GM23248 (cell line): ENCODE results near the gene PRDX6. TPM values are rescaled to one million over a fixed set of nuclear protein-coding genes. Genes with fewer than 3 reads are reported as not detected.
A peak's percentile ranks its signal among the peaks of the same experiment; 100 is the strongest.

Experiments
- DNase-seq: peaks from one replicate; pipeline ENCODE4 v3.0.0-alpha.2; 2015
- H2AFZ ChIP-seq: fragments of 200-600 bp; sonication (generic); 2 replicates; pipeline ENCODE4 v1.6.1; 2016; ENCODE audit warnings: antibody characterized with exemption
- H3F3A ChIP-seq: fragments of 200-600 bp; sonication (generic); 2 replicates; pipeline ENCODE4 v1.6.1; 2016; ENCODE audit warnings: mild to moderate bottlenecking, antibody characterized with exemption, mixed run types; ENCODE audit not compliant: insufficient read depth
- H3K27ac ChIP-seq: fragments of 200-600 bp; sonication (generic); 2 replicates; pipeline ENCODE4 v1.5.1; 2016; ENCODE audit warnings: mild to moderate bottlenecking
- H3K27me3 ChIP-seq: fragments of 200-600 bp; sonication (generic); replicated peaks from 2 replicates; pipeline ENCODE4 v1.6.1; 2016; ENCODE audit warnings: mild to moderate bottlenecking; ENCODE audit not compliant: insufficient read depth
- H3K36me3 ChIP-seq: fragments of 200-600 bp; sonication (generic); 2 replicates; pipeline ENCODE4 v1.6.1; 2016; ENCODE audit warnings: low read depth, mild to moderate bottlenecking
- H3K4me1 ChIP-seq: fragments of 200-600 bp; sonication (generic); 2 replicates; pipeline ENCODE4 v1.6.1; 2016; ENCODE audit warnings: mild to moderate bottlenecking; ENCODE audit not compliant: insufficient read depth
- H3K4me2 ChIP-seq: fragments of 200-600 bp; sonication (generic); one replicate; pipeline ENCODE4 v1.6.1; 2016; ENCODE audit warnings: mild to moderate bottlenecking; ENCODE audit not compliant: unreplicated experiment
- H3K4me3 ChIP-seq: fragments of 200-600 bp; sonication (generic); 2 replicates; pipeline ENCODE4 v1.5.1; 2016; ENCODE audit warnings: mild to moderate bottlenecking
- H3K79me2 ChIP-seq: fragments of 200-600 bp; sonication (generic); 2 replicates; pipeline ENCODE4 v1.6.1; 2016; ENCODE audit warnings: mild to moderate bottlenecking; ENCODE audit not compliant: insufficient read depth
- H3K9ac ChIP-seq: fragments of 200-600 bp; sonication (generic); 2 replicates; pipeline ENCODE4 v1.6.1; 2016; ENCODE audit warnings: mild to moderate bottlenecking
- H3K9me2 ChIP-seq: fragments of 200-600 bp; sonication (generic); 2 replicates; pipeline ENCODE4 v1.6.1; 2016; ENCODE audit warnings: mixed run types, mild to moderate bottlenecking, moderate library complexity; ENCODE audit not compliant: insufficient read depth
- H3K9me3 ChIP-seq: fragments of 200-600 bp; sonication (generic); one replicate; pipeline ENCODE4 v1.6.1; 2017; ENCODE audit warnings: low read depth
- H4K20me1 ChIP-seq: fragments of 200-600 bp; sonication (generic); 2 replicates; pipeline ENCODE4 v1.6.0; 2016; ENCODE audit not compliant: insufficient read depth
- EZH2 ChIP-seq: fragments of 200-600 bp; sonication (generic); IDR thresholded peaks from 2 replicates; pipeline ENCODE4 v1.6.1; 2018; ENCODE audit warnings: antibody characterized with exemption, mild to moderate bottlenecking; ENCODE audit not compliant: insufficient read depth, poor library complexity, severe bottlenecking
- EZH2phosphoT487 ChIP-seq: fragments of 200-600 bp; sonication (generic); IDR thresholded peaks from 2 replicates; pipeline ENCODE4 v1.6.1; 2018; ENCODE audit warnings: antibody characterized with exemption, moderate library complexity, mild to moderate bottlenecking, low read depth; ENCODE audit not compliant: insufficient read depth
- WGBS, 2 experiments: methylation state at CpG; one replicate each; pipeline ENCODE4 v1.1.6; 2015 to 2017; ENCODE audit warnings: low lambda C conversion rate in 2 of 2, low coverage in 1 of 2; ENCODE audit errors: missing lambda C conversion rate in 2 of 2; 5-methylcytosine and 5-hydroxymethylcytosine counted together
- in situ Hi-C: fragments of 300-500 bp; cut with MboI; formaldehyde crosslinking; loops from 2 replicates; pipeline ENCODE4 v1.15.0; 2020
- polyA plus RNA-seq: library from polyadenylated mRNA; unstranded; fragments of >200 nt; fragmentation: Nextera tagmentation; extraction: Ambion mirVana; gene quantifications from 2 replicates; pipeline ENCODE4 v1.2.1, GENCODE V29; 2016
- total RNA-seq: library from RNA; depleted of rRNA; stranded (reverse); fragments of >200 nt; shearing (Covaris generic); gene quantifications from 2 replicates; pipeline ENCODE4 v1.2.3, GENCODE V29; 2014; rRNA removed

PRDX6 gene
- total and polyA plus RNA-seq, 2 experiments from 2014 or later: 336 to 434 TPM

- peak; percentile 6 for DNase-seq
- no peaks in the 10 kb centered on the region for H3K9me3 ChIP-seq
- no peak overlapping the region for H3K9ac ChIP-seq
- no peak overlapping the region for H3K27ac ChIP-seq
- H3K36me3 ChIP-seq: no peaks in the 10 kb centered on the region
- H3K79me2 ChIP-seq: no peaks in the 10 kb centered on the region
- H2AFZ ChIP-seq: peak overlapping the region; percentile 69; the same call in 1 of the 2 replicates
- no peaks in the 10 kb centered on the region for H3K27me3 ChIP-seq
- TF ChIP-seq EZH2phosphoT487 (no peak), EZH2 (no peak)
- H3F3A ChIP-seq: no peaks in the 10 kb centered on the region
- H4K20me1 ChIP-seq: no peaks in the 10 kb centered on the region
- H3K4me2 ChIP-seq: no peak overlapping the region
- H3K4me1 ChIP-seq: no peaks in the 10 kb centered on the region; the same call in 1 of the 2 replicates
- in situ Hi-C loops: no loop called here
- 50 to 57% methylated on average over 4 of the region's 4 CpGs for WGBS, 2 experiments
- H3K9me2 ChIP-seq: no peaks in the 10 kb centered on the region
- H3K4me3 ChIP-seq: no peak overlapping the region
These were observed 53.9 kb downstream of the PRDX6 start for GRCh38 chr1:173530795-173531693.

DNA sequence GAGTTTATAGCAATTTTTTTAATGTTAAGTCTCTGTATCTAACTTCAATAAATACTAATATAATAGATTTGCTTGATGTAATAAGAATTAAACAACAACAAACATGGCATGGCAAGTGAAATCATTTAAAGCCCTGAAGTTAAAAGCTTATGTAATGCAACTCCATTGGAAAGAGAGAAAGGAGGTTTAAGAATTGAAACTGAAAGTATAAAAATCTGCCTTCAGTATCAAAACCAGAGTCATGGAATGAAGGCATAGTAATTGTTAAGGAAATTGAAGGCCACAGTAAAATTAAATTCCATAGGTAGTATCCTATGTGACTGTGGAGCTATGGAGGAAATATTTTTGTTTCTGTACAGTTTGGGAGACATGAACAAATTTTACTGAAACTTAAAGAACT lies 55.1 kb downstream of the PRDX6 start:
- peak overlapping the region; percentile 69 for H2AFZ ChIP-seq
- no peaks in the 10 kb centered on the region for H3K9me2 ChIP-seq
- H3F3A ChIP-seq: no peaks in the 10 kb centered on the region
- H4K20me1 ChIP-seq: no peaks in the 10 kb centered on the region
- H3K36me3 ChIP-seq: no peaks in the 10 kb centered on the region
- no peaks in the 10 kb centered on the region for H3K9me3 ChIP-seq
- in situ Hi-C loops: no loop called here
- TF ChIP-seq EZH2phosphoT487 (no peak), EZH2 (no peak)
- H3K79me2 ChIP-seq: no peaks in the 10 kb centered on the region
- peak; percentile 6 for DNase-seq
- H3K27ac ChIP-seq: no peak overlapping the region
- no peak overlapping the region for H3K9ac ChIP-seq
- H3K27me3 ChIP-seq: no peaks in the 10 kb centered on the region
- H3K4me3 ChIP-seq: peak overlapping the region; percentile 31; the same call in 1 of the 2 replicates
- no peaks in the 10 kb centered on the region; the same call in 1 of the 2 replicates for H3K4me1 ChIP-seq
- peak overlapping the region; percentile 25 for H3K4me2 ChIP-seq

- no peak for DNase-seq
- no peaks in the 10 kb centered on the region for H3K9me3 ChIP-seq
- H2AFZ ChIP-seq: no peak overlapping the region
- no peak for TF ChIP-seq EZH2phosphoT487
- no peak for TF ChIP-seq EZH2
- no peak overlapping the region for H3K9ac ChIP-seq
- no peak overlapping the region for H3K4me3 ChIP-seq
- no peaks in the 10 kb centered on the region for H3K79me2 ChIP-seq
- H3K27me3 ChIP-seq: no peaks in the 10 kb centered on the region
- H3F3A ChIP-seq: no peaks in the 10 kb centered on the region
- in situ Hi-C loops: no loop called here
- H4K20me1 ChIP-seq: no peaks in the 10 kb centered on the region
- H3K27ac ChIP-seq: no peak overlapping the region
- H3K9me2 ChIP-seq: no peaks in the 10 kb centered on the region
- no peaks in the 10 kb centered on the region for H3K36me3 ChIP-seq
- H3K4me2 ChIP-seq: no peak overlapping the region
- no peaks in the 10 kb centered on the region for H3K4me1 ChIP-seq
These were observed 59.1 kb downstream of the PRDX6 start for GRCh38 chr1:173536223-173536622.

Other genes starting within 250 kb of the PRDX6 start
- not detected in 2 replicates for gene SLC9C2, start 125.7 kb downstream of the PRDX6 start, total RNA-seq
- not detected in 2 replicates for gene SLC9C2, start 125.7 kb downstream of the PRDX6 start, polyA plus RNA-seq
- not detected in 2 replicates for gene TEX50, start 158.0 kb downstream of the PRDX6 start, total RNA-seq
- not detected in 2 replicates for gene TEX50, start 158.0 kb downstream of the PRDX6 start, polyA plus RNA-seq
- not detected in 2 replicates for gene ANKRD45, start 192.5 kb downstream of the PRDX6 start, total RNA-seq
- 0.16 TPM in 1 of 2 replicates, not detected in the other for gene ANKRD45, start 192.5 kb downstream of the PRDX6 start, polyA plus RNA-seq
- gene KLHL20, start 237.6 kb downstream of the PRDX6 start, total RNA-seq: 25.5 and 27.9 TPM in 2 replicates
- 19.2 and 22.7 TPM in 2 replicates for gene KLHL20, start 237.6 kb downstream of the PRDX6 start, polyA plus RNA-seq